ENCODE results near the gene SNRK.
"Not testable (repeated sequence)": the region's sequence is repeated elsewhere in the genome, so short reads cannot be mapped to it uniquely, and the experiment has no call there.

Gene SNRK

DNA sequence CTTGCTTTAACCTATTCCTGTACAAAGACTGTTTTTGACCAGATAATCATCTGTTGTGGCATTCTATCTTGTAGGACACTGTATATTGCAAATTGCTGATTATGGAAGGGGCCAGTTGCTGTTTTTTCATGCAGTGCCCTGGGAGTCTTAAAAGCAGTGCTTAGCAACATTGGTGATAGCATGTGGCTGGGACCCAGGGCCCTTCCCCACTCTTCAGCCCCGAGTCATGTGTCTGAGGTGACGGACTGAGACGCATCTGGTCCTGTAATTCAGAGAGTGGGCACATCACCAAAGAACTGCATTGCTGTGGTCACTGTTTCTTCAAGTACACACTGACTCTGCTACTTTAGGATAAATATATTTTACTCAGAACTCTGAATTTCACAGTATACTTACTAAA lies 63.4 kb downstream of the SNRK start:
- FAIRE-seq (no peak), DNase-seq (ENCODE audit: insufficient read length) (no peak)
- TF ChIP-seq TAF1 (IDR thresholded peaks at IDR 0.05; ENCODE audit: borderline replicate concordance, low read depth, low read length): no peak
- TF ChIP-seq POLR2AphosphoS5 (IDR thresholded peaks at IDR 0.05; ENCODE audit: low read depth, low read length): no peak
- TF ChIP-seq POLR2A (IDR thresholded peaks at IDR 0.05; ENCODE audit: low read depth, low read length): no peak

DNA sequence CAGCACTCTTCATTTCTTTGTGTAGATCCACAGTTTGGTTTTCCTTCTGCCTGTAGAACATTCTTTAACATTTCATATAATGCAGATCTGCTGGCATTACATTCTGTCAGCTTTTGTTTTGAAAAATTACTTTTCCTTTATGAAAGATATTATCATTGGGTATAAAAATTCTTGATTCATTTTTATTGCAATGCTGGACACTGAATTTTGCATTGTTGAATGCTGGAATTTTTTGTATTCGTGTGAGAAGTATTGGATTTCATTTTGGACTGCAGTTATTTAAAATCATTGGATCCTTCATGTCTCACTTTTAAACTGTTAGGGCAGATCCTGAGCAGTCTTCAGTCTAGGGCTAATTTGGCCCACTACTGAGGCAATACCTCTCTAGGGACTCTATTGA lies 67.1 kb downstream of the SNRK start:
- no peak for TF ChIP-seq POLR2AphosphoS5 (IDR thresholded peaks at IDR 0.05; ENCODE audit: low read depth, low read length)
- no peak for TF ChIP-seq POLR2A (IDR thresholded peaks at IDR 0.05; ENCODE audit: low read depth, low read length)
- TF ChIP-seq TAF1 (IDR thresholded peaks at IDR 0.05; ENCODE audit: borderline replicate concordance, low read depth, low read length): no peak
- FAIRE-seq: no peak

GRCh38 chr3:43353923-43354670 lies 67.8 kb downstream of the SNRK start:
- TF ChIP-seq POLR2A (IDR thresholded peaks at IDR 0.05; ENCODE audit: low read depth, low read length): no peak
- no peak for TF ChIP-seq POLR2AphosphoS5 (IDR thresholded peaks at IDR 0.05; ENCODE audit: low read depth, low read length)
- TF ChIP-seq TAF1 (IDR thresholded peaks at IDR 0.05; ENCODE audit: borderline replicate concordance, low read depth, low read length): no peak
- FAIRE-seq: no peak
- DNase-seq (ENCODE audit: insufficient read length): no peak

More for the DNA sequence above, 67.1 kb downstream of the SNRK start:
- DNase-seq (ENCODE audit: insufficient read length): no peak

DNA sequence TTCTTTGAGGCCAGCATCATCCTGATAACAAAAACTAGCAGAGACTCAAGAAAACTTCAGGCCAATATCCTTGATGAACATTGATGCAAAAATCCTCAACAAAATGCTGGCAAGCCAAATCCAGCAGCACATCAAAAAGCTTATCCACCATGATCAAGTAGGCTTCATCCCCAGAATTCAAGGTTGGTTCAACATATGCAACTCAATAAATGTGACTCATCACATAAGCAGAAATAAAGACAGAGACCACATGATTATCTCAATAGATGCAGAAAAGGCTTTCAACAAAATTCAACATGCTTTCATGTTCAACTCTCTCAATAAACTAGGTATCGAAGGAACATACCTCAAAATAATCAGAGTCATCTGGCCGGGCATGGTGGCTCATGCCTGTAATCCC lies 69.7 kb downstream of the SNRK start:
- FAIRE-seq; DNase-seq (ENCODE audit: insufficient read length): not testable (repeated sequence)

- TF ChIP-seq POLR2AphosphoS5 (IDR thresholded peaks at IDR 0.05; ENCODE audit: low read depth, low read length) (no peak), TAF1 (IDR thresholded peaks at IDR 0.05; ENCODE audit: borderline replicate concordance, low read depth, low read length) (no peak), POLR2A (IDR thresholded peaks at IDR 0.05; ENCODE audit: low read depth, low read length) (no peak)
- DNase-seq (ENCODE audit: insufficient read length): no peak
- FAIRE-seq: no peak
These were observed 74.7 kb downstream of the SNRK start for GRCh38 chr3:43361077-43361476.

- FAIRE-seq: no peak
- no peak for DNase-seq (ENCODE audit: insufficient read length)
- TF ChIP-seq POLR2AphosphoS5 (IDR thresholded peaks at IDR 0.05; ENCODE audit: low read depth, low read length) (no peak), POLR2A (IDR thresholded peaks at IDR 0.05; ENCODE audit: low read depth, low read length) (no peak), TAF1 (IDR thresholded peaks at IDR 0.05; ENCODE audit: borderline replicate concordance, low read depth, low read length) (no peak)
These were observed 75.8 kb downstream of the SNRK start for GRCh38 chr3:43362183-43362582.

GRCh38 chr3:43362961-43363360 lies 76.6 kb downstream of the SNRK start:
- no peak for TF ChIP-seq POLR2AphosphoS5 (IDR thresholded peaks at IDR 0.05; ENCODE audit: low read depth, low read length)
- no peak for TF ChIP-seq TAF1 (IDR thresholded peaks at IDR 0.05; ENCODE audit: borderline replicate concordance, low read depth, low read length)
- DNase-seq (ENCODE audit: insufficient read length) (no peak), FAIRE-seq (no peak)

- DNase-seq (ENCODE audit: insufficient read length): no peak
- TF ChIP-seq POLR2AphosphoS5 (IDR thresholded peaks at IDR 0.05; ENCODE audit: low read depth, low read length) (no peak), TAF1 (IDR thresholded peaks at IDR 0.05; ENCODE audit: borderline replicate concordance, low read depth, low read length) (no peak), POLR2A (IDR thresholded peaks at IDR 0.05; ENCODE audit: low read depth, low read length) (no peak)
- FAIRE-seq: no peak
These were observed 77.4 kb downstream of the SNRK start for GRCh38 chr3:43363621-43364266.

GRCh38 chr3:43364494-43364893 lies 78.2 kb downstream of the SNRK start:
- TF ChIP-seq POLR2A (IDR thresholded peaks at IDR 0.05; ENCODE audit: low read depth, low read length) (no peak), POLR2AphosphoS5 (IDR thresholded peaks at IDR 0.05; ENCODE audit: low read depth, low read length) (no peak), TAF1 (IDR thresholded peaks at IDR 0.05; ENCODE audit: borderline replicate concordance, low read depth, low read length) (no peak)
- no peak for FAIRE-seq
- DNase-seq (ENCODE audit: insufficient read length): no peak

GRCh38 chr3:43364926-43365325 lies 78.6 kb downstream of the SNRK start:
- TF ChIP-seq TAF1 (IDR thresholded peaks at IDR 0.05; ENCODE audit: borderline replicate concordance, low read depth, low read length): no peak
- no peak for TF ChIP-seq POLR2AphosphoS5 (IDR thresholded peaks at IDR 0.05; ENCODE audit: low read depth, low read length)
- TF ChIP-seq POLR2A (IDR thresholded peaks at IDR 0.05; ENCODE audit: low read depth, low read length): no peak
- FAIRE-seq (no peak), DNase-seq (ENCODE audit: insufficient read length) (no peak)

GRCh38 chr3:43365601-43366305 lies 79.4 kb downstream of the SNRK start:
- TF ChIP-seq POLR2AphosphoS5 (IDR thresholded peaks at IDR 0.05; ENCODE audit: low read depth, low read length) (no peak), POLR2A (IDR thresholded peaks at IDR 0.05; ENCODE audit: low read depth, low read length) (no peak), TAF1 (IDR thresholded peaks at IDR 0.05; ENCODE audit: borderline replicate concordance, low read depth, low read length) (no peak)
- DNase-seq (ENCODE audit: insufficient read length) (no peak), FAIRE-seq (no peak)

GRCh38 chr3:43366481-43366880 lies 80.1 kb downstream of the SNRK start:
- TF ChIP-seq TAF1 (IDR thresholded peaks at IDR 0.05; ENCODE audit: borderline replicate concordance, low read depth, low read length) (no peak), POLR2AphosphoS5 (IDR thresholded peaks at IDR 0.05; ENCODE audit: low read depth, low read length) (no peak), POLR2A (IDR thresholded peaks at IDR 0.05; ENCODE audit: low read depth, low read length) (no peak)
- FAIRE-seq (no peak), DNase-seq (ENCODE audit: insufficient read length) (no peak)

Measured in GM12892 (cell line).